Activated naive CD4-positive, alpha-beta T cell treated with Interleukin-2 at 50 U/mL for 16 hours (primary cell): ENCODE results near the gene COMMD7.
"Not testable (repeated sequence)": the region's sequence is repeated elsewhere in the genome, so short reads cannot be mapped to it uniquely, and the experiment has no call there.

Source experiments
- DNase-seq: peaks from one replicate; pipeline ENCODE4 v3.0.0-alpha.2; 2020

Gene COMMD7

DNA sequence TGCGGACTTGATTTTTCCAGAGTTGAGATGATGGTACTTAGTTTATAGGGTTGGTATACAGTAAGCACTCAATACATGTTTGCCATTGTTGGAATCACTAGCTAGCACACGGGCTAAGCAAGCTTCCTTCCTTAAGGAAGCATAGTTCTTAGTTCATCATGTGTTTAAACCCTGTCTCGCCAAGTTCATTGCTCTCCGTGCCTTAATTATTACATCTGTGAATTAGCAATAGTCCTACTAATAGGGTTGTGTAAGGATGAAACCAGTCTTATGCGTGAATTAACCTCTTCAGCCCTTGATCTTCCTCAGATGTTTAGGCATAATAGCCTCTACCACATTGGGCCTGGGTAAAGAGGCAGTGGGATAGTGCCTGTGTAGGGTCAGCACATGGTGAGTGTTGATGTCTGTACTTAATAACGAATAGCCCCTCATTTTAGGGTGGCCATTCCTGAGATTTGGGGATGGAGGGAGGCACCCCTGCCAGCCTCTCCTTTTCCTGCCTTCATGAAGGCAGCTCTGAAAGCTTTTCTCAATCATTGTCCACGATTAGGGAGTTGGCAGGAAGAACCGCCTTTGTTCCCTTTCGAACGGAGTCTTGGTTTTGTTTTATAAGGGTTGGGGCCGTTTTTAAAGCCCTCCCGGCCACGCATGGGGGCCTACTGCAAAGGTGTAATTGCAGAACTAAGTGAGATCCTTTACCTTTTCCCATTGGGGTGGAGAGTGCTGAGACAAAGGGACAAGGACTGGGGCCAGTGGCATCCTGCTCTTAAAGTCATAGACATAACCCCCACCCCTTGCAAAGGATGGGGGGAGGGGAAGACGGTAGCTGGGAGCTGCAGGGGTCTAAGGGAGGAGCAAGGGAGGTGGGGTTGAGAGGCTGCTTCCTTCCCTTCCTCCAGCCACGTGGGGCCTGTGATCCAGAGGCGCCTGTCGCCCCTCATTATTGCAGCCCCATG, 21.0 kb upstream of the COMMD7 start:
- no peak for DNase-seq

DNA sequence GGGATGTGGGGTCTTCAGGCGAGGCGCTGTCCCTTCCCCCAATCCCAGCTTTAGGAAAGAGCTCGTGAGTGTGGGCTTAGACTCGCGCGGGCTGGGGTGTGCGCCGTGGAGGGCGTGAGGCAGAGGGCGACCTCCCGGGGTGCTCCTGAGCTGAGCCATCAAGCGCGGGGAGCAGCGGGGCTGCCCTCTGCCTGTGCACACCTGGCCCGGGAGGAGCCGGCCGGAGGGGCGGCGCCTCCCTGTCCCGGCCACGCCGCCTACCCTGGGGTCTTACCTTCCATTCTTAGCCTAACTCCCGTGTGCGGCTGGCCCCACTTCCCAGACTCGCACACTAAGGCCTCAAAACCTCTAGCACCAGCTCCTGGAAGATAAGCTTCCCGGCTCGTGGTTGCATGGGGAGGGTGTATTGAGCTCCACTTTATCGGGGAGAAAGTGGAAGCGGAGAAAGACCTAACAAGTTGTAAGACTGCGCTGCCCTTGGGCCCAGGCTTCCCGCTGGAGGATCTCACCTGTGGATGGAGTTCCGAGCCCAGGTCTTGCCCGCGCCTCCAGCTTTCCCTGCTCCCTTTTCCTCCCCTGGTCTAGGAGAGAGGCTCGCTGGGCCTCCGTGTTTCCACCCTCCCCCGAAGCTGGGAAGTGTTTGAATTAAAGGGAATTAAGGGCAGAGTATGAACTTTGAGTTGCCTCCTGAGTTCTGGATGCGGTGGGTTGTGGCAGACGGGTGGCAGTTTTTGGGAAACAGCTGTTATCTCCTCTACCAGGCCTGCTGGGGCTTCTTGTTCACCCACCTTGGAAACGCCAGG, 20.1 kb upstream of the COMMD7 start:
- DNase-seq: no peak

DNA sequence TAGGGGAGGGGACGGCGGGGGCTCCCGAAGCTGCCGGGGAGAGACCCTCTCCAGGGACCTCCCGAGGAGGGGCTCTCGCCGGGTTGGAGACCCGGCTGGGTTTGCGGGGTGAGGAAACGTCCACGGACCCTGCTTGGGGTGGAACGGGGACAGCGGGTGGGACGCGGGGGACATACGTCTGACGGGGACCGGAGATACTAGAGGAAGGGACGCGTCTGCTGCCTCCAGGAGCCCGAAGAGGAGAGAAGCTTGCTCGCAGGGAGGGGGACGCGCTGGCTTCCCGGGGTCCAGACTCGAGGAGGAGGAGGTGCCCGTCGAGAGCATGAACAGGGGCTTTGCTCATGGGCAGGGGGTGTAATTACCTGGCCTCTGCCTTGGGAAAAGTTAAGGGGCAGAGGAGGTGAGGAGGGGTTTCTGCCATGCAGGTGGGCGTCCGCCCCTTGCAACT, 19.5 kb upstream of the COMMD7 start:
- peak; percentile 20 for DNase-seq

DNA sequence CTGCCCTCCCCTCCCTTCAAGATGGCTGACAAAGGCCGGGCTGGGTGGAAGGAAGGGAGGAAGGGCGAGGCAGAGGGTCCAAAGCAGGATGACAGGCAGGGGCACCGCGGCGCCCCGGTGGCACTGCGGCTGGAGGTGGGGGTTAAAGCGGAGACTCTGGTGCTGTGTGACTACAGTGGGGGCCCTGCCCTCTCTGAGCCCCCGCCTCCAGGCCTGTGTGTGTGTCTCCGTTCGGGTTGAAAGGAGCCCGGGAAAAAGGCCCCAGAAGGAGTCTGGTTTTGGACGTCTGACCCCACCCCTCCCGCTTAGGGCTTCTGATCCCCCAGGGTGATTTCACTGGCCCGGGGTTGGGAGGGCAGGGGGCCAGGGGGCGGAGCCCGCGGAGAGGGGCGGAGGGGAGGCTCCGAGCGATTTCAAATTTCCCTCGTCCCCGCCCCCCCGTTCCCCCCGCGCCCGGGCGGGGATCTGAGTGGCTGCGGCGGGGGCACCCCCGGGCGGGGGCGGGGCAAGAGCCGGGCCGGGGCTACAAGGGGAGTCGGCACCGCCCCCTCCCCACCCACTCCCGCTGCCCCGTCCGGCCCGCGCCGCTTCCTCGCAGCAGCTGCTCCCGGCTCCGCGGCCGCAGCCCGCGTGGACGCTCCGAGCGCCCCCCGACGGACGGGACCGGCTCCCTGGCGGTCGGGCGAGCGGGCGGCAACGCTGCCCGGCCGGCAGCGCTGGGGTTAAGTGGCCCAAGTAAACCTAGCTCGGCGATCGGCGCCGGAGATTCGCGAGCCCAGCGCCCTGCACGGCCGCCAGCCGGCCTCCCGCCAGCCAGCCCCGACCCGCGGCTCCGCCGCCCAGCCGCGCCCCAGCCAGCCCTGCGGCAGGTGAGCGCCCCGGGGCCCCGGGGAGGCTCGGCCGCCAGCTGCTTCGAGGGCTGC, 18.8 kb upstream of the COMMD7 start, which contains the start of gene DNMT3B:
Gene DNMT3B (plus strand): TSS at position 555 of the 923 bp plus-strand sequence. CDS start 17,939 bp downstream, outside the sequence.
- peak; percentile 77 for DNase-seq

DNA sequence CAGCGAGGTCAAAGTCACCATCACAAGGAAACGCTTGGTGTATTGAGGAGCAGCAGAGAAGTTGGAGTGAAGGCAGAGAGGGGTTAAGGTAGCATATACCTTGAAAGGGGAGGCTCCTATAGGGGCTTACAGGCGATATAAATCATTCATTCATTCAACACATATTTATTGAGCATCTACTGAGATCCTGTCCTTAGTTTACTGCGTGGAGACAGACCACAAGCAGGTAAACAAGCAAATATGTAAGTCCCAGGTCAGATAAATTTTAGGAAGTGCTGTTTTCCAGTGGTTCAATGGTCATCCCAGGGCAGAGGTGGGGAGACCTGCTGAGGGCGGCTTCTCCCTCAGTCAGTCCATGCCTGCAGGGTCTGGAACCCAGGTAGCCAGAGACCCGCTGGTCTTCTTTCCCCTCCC, 18.2 kb upstream of the COMMD7 start:
- DNase-seq: no peak

DNA sequence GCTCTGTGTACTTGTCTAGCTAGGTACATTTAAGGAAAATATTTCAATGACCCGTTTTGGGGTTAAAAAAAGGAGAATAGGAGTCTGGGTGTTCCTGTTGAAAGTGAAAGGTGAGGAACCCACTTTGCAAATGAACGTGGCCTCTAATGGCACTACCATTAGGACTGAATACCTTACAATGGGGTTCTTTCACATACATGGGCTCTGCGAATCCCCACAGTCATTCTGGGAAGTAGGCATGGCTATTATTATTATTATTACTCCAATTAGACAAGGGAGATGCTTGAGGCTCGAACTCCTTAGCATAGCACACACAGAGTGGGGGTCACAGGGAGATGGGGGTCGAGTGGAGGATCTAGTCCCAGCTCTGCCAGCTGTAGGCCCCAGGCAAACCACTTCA, 12.9 kb upstream of the COMMD7 start:
- DNase-seq: no peak

GRCh38 chr20:32753731-32754130, 10.5 kb upstream of the COMMD7 start:
- DNase-seq: no peak

- no peak for DNase-seq
Measured at GRCh38 chr20:32752458-32753250, 9.4 kb upstream of the COMMD7 start.

GRCh38 chr20:32751702-32752457, 8.6 kb upstream of the COMMD7 start:
- DNase-seq: no peak

DNA sequence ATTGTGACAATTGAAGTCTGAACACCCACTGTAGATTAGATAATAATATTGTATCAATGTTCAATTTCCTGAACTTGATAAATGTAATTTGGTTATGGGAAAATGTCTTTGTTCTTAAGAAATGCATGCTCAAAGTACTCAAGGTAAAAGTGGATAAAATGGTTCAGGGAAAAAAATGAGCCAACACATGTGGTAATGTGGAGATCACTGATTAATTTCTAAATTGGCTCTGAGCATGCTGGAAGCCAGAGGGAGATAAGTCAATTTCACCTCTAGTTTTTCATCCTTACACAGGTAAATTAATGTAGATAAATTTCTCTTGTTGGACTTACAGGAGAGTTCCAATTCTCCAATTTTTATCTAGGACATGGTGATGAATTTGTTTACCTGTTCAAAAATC, 8.0 kb upstream of the COMMD7 start:
- no peak for DNase-seq

DNA sequence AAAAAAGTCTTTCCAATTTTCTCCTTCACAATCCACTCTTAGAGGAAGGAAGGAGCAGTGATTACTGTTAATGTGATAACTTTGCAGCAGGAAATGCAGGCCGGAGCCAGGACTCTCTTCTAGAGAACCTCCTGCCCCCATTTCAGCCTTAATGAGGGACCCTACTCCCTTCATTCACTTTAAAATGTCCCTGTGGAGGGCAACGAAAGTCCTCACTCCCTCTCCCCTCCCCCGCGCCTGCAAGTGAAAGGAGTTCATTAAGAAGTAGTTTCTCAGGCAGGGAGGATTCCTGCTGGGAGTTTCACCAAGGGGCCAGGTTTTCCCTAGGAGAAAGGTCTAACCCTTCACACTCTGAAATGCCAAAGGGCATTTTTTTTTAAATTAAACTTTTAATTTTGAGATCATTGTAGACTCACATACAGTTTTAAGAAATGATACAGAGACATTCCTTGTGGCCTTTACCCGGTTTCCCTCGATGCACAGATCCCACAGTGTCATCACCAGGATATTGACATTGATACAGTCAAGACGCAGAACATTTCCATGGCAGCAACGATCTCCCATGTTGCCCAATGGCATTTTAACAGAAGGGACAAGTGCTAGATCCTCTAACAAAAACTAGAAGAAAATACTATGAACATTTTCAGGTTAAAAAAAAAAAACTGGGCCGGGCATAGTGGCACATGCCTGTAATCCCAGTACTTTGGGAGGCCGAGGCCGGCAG, 6.8 kb upstream of the COMMD7 start:
- DNase-seq: no peak

DNA sequence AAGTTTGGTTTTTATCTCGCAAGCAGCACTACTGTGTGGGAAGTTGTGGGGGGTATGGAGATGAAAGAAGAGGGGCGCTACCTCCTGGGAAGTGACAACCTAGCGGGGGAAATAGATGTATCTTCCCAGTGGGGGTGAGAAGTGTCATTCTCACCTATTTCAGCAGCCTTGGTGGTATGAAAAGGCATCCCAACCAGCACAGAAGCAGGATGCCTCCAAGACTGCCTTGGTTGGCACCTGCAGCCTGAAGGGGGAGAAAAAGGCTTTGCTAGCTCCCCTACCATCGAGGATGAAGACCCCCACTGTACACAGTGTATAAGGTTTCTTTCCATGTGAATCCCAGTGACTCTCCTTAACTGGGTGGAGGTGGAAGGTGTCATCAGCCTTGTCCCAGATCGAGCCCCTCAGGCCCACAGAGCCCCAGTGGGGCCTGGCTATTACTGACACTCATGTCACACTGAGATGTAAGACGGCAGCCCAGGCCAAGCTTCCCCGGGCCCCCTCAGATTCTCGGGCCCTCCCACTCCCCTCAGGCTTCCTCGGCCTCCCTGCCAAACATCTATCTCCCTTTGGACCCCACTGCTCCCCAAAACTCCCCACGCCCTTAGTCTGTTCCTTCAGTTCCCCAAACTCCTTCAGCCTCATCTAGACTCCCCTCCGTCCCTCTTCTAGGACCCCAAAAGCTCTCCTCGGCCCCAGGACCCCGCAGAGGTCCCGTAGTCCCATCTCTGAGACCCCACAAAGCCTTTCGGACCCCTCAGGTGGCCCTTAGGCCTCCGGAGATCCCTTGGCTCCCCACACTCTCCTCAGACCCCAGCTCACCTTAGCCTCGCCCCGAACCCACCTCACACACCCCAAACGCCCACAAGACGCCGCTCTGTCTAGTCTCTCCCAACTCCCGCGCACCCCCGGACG, 688 bp downstream of the COMMD7 start:
- DNase-seq: peak; percentile 5

DNA sequence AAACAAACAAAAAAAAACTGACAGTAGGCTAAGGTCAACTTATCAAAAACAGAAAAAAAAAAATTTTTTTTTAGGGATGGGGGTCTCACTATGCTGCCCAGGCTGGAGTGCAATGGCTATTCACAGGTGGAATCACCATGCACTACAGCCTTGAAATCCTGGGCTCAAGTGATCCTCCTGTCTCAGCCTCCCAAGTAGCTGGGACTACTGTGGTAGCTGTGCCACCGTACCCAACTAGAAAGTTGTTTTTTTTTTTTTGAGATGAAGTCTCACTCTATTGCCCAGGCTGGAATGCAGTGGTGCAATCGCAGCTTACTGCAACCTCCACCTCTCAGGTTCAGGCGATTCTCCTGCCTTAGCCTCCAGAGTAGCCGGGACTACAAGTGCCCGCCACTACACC, 2.1 kb downstream of the COMMD7 start:
- DNase-seq: no peak

GRCh38 chr20:32737371-32738223, 5.7 kb downstream of the COMMD7 start:
- DNase-seq: peak; percentile 29

DNA sequence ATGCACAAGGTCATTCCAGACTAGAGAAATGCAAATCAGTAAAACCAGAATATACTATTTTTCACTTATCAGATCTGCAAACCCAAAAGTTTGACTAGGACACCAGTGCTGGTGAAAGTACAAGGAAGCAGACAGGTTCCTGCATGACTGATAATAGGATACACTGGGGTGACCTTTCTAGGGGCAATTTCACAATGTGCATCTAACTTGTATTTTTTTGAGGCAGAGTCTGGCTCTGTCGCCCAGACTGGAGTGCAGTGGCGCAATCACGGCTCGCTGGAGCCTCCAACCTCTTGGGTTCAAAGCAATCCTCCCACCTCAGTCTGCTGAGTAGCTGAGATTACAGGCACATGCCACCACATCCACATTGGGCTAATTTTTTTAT, 11.4 kb downstream of the COMMD7 start:
- no peak for DNase-seq

DNA sequence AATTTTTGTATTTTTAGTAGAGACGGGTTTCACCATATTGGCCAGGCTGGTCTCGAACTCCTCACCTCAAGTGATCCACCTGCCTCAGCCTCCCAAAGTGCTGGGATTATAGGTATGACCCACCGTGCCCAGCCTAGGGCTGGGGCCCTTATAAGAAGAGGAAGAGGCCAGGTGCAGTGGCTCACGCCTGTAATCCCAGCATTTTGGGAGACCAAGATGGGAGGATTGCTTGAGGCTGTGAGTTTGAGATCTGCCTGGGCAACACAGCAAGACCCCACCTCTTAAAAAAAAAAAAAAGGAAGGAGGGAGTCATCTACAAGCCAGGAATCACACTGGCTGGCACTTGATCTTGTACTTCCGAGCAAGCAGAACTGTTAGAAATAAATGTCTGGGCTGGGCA, 13.9 kb downstream of the COMMD7 start:
- not testable (repeated sequence) for DNase-seq

DNA sequence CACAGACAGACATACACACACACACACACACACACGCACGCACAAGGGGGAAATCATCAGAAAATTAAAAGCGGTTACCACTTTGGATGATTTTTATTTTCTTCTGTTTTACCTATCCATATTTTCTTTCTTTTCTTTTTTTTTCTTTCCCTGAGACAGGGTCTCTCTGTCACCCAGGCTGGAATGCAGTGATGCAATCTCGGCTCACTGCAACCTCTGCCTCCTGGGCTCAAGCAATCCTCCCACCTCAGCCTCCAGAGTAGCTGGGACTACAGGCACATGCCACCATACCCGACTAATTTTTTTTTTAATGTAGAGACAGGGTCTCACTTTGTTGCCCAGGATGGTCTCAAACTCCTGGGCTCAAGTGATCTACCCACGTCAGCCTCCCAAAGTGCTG, 14.8 kb downstream of the COMMD7 start:
- DNase-seq: not testable (repeated sequence)

DNA sequence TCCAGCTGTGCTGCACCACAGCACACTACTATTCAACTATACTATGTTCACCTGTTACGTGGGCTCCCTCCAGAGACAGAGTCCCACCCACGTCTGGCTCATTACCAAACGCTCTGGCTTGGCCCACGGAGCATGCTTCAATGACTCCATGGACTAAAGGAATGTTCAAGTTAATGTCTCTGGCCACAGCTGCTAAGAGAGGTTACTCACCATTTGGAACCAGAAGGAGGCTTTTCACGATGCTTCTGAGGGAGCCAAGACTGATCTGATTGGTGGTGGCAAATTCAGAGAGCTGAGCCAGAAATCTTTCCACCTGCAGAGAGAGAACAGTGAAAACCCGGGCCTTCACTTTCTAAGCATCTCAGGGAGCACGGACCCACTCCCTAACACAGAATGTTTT, 15.6 kb downstream of the COMMD7 start:
- DNase-seq: no peak
